ENCODE results near the gene NACC2.
A peak's percentile ranks its signal among the peaks of the same experiment; 100 is the strongest.

Gene NACC2

GRCh38 chr9:136090056-136090735 lies 4.9 kb downstream of the NACC2 start:
- Histone ChIP-seq H3K36me3 (ENCODE audit: control insufficient read depth in 1 of 2, insufficient read depth in 2 of 2, low read length in 2 of 2) (peaks cover 0 to 7% of the 10 kb centered on the region in 2 experiments), H2BK120ac (ENCODE audit: insufficient read depth, low read length, poor library complexity) (no peak overlapping the region), H3K23ac (ENCODE audit: low read length) (no peak overlapping the region), H3K27me3 (ENCODE audit: insufficient read depth, low read length) (no peaks in the 10 kb centered on the region), H3K9ac (ENCODE audit: low read length) (no peak overlapping the region), H3K4me1 (ENCODE audit: control insufficient read depth in 1 of 2, insufficient read depth in 2 of 2, low read length in 2 of 2) (peaks cover 24 to 25% of the 10 kb centered on the region in 2 experiments), H3K14ac (ENCODE audit: low read length) (no peak overlapping the region), H3K9me3 (ENCODE audit: insufficient read depth, low read depth, low read length) (no peaks in the 10 kb centered on the region), H4K12ac (ENCODE audit: low read depth, low read length) (no peak overlapping the region), H3K4ac (ENCODE audit: low read depth, low read length) (peak overlapping the region; percentile 35), H3K79me2 (ENCODE audit: control insufficient read depth, insufficient read depth, low read length, poor library complexity) (peaks cover 11% of the 10 kb centered on the region), H4K91ac (ENCODE audit: low read depth, low read length) (peak overlapping the region; percentile 48), H3K4me3 (ENCODE audit: low read depth, low read length) (no peak overlapping the region), H2BK12ac (ENCODE audit: low read length) (peak overlapping the region; percentile 37), H4K8ac (ENCODE audit: low read depth, low read length) (peak overlapping the region; percentile 9), H2AK5ac (ENCODE audit: low read length) (no peak overlapping the region), H3K18ac (ENCODE audit: low read length) (no peak overlapping the region), H2BK5ac (ENCODE audit: low read depth, low read length, poor library complexity) (no peak overlapping the region), H2AFZ (ENCODE audit: insufficient read depth, low read length, poor library complexity) (no peak overlapping the region), H3K4me2 (ENCODE audit: low read length) (no peak overlapping the region), H3K27ac (ENCODE audit: low read depth, low read length) (no peak overlapping the region), H3K79me1 (ENCODE audit: low read length) (peaks cover 21% of the 10 kb centered on the region)
- no CpG with 5 or more reads among the region's 9 CpGs for WGBS (ENCODE audit: extremely low coverage, insufficient coverage, insufficient read length)
- no peak for DNase-seq

GRCh38 chr9:136089697-136090045 lies 5.4 kb downstream of the NACC2 start:
- no peak overlapping the region for H4K8ac ChIP-seq (ENCODE audit: low read depth, low read length)
- no peak overlapping the region for H3K14ac ChIP-seq (ENCODE audit: low read length)
- H3K18ac ChIP-seq (ENCODE audit: low read length) = no peak overlapping the region
- H3K9ac ChIP-seq (ENCODE audit: low read length) = no peak overlapping the region
- H2BK12ac ChIP-seq (ENCODE audit: low read length) = no peak overlapping the region
- no peaks in the 10 kb centered on the region for H3K9me3 ChIP-seq (ENCODE audit: insufficient read depth, low read depth, low read length)
- no peak overlapping the region for H3K23ac ChIP-seq (ENCODE audit: low read length)
- H3K4ac ChIP-seq (ENCODE audit: low read depth, low read length) = no peak overlapping the region
- H3K36me3 ChIP-seq (ENCODE audit: control insufficient read depth in 1 of 2, insufficient read depth in 2 of 2, low read length in 2 of 2) = peaks cover 0 to 7% of the 10 kb centered on the region in 2 experiments
- H2BK120ac ChIP-seq (ENCODE audit: insufficient read depth, low read length, poor library complexity) = no peak overlapping the region
- peaks cover 20% of the 10 kb centered on the region for H3K79me1 ChIP-seq (ENCODE audit: low read length)
- H2AK5ac ChIP-seq (ENCODE audit: low read length) = no peak overlapping the region
- H3K27ac ChIP-seq (ENCODE audit: low read depth, low read length) = no peak overlapping the region
- no peak overlapping the region for H2AFZ ChIP-seq (ENCODE audit: insufficient read depth, low read length, poor library complexity)
- H3K4me2 ChIP-seq (ENCODE audit: low read length) = no peak overlapping the region
- no peak overlapping the region for H4K91ac ChIP-seq (ENCODE audit: low read depth, low read length)
- no peak overlapping the region for H3K4me3 ChIP-seq (ENCODE audit: low read depth, low read length)
- no peak overlapping the region for H2BK5ac ChIP-seq (ENCODE audit: low read depth, low read length, poor library complexity)
- peaks cover 24 to 25% of the 10 kb centered on the region in 2 experiments for H3K4me1 ChIP-seq (ENCODE audit: control insufficient read depth in 1 of 2, insufficient read depth in 2 of 2, low read length in 2 of 2)
- H3K27me3 ChIP-seq (ENCODE audit: insufficient read depth, low read length) = no peaks in the 10 kb centered on the region
- DNase-seq = no peak
- WGBS (ENCODE audit: extremely low coverage, insufficient coverage, insufficient read length) = no CpG with 5 or more reads among the region's 3 CpGs
- H3K79me2 ChIP-seq (ENCODE audit: control insufficient read depth, insufficient read depth, low read length, poor library complexity) = peaks cover 11% of the 10 kb centered on the region
- no peak overlapping the region for H4K12ac ChIP-seq (ENCODE audit: low read depth, low read length)

GRCh38 chr9:136088939-136089696 lies 6.0 kb downstream of the NACC2 start:
- H3K79me1 ChIP-seq (ENCODE audit: low read length) = peaks cover 15% of the 10 kb centered on the region
- WGBS (ENCODE audit: extremely low coverage, insufficient coverage, insufficient read length) = no CpG with 5 or more reads among the region's 22 CpGs

GRCh38 chr9:136088481-136088938 lies 6.6 kb downstream of the NACC2 start:
- Histone ChIP-seq H2AK5ac (ENCODE audit: low read length) (no peak overlapping the region), H3K36me3 (ENCODE audit: control insufficient read depth in 1 of 2, insufficient read depth in 2 of 2, low read length in 2 of 2) (peaks cover 5 to 7% of the 10 kb centered on the region in 2 experiments), H2AFZ (ENCODE audit: insufficient read depth, low read length, poor library complexity) (no peak overlapping the region)

More at GRCh38 chr9:136088939-136089696, 6.0 kb downstream of the NACC2 start:
- no peak overlapping the region for H3K9ac ChIP-seq (ENCODE audit: low read length)
- peaks cover 24 to 25% of the 10 kb centered on the region in 2 experiments for H3K4me1 ChIP-seq (ENCODE audit: control insufficient read depth in 1 of 2, insufficient read depth in 2 of 2, low read length in 2 of 2)
- no peak overlapping the region for H4K12ac ChIP-seq (ENCODE audit: low read depth, low read length)
- no peak overlapping the region for H3K18ac ChIP-seq (ENCODE audit: low read length)
- H3K4me3 ChIP-seq (ENCODE audit: low read depth, low read length) = no peak overlapping the region
- no peak overlapping the region for H2AFZ ChIP-seq (ENCODE audit: insufficient read depth, low read length, poor library complexity)
- no peak overlapping the region for H3K14ac ChIP-seq (ENCODE audit: low read length)
- peaks cover under 1 to 7% of the 10 kb centered on the region in 2 experiments for H3K36me3 ChIP-seq (ENCODE audit: control insufficient read depth in 1 of 2, insufficient read depth in 2 of 2, low read length in 2 of 2)
- H3K9me3 ChIP-seq (ENCODE audit: insufficient read depth, low read depth, low read length) = no peaks in the 10 kb centered on the region
- no peak overlapping the region for H3K27ac ChIP-seq (ENCODE audit: low read depth, low read length)
- no peaks in the 10 kb centered on the region for H3K27me3 ChIP-seq (ENCODE audit: insufficient read depth, low read length)
- H2BK5ac ChIP-seq (ENCODE audit: low read depth, low read length, poor library complexity) = no peak overlapping the region
- H3K4me2 ChIP-seq (ENCODE audit: low read length) = no peak overlapping the region
- no peak overlapping the region for H4K8ac ChIP-seq (ENCODE audit: low read depth, low read length)
- no peak overlapping the region for H2BK120ac ChIP-seq (ENCODE audit: insufficient read depth, low read length, poor library complexity)
- DNase-seq = peak in 1 of 2 donors; percentile 37
- H3K4ac ChIP-seq (ENCODE audit: low read depth, low read length) = no peak overlapping the region
- no peak overlapping the region for H2AK5ac ChIP-seq (ENCODE audit: low read length)
- H3K79me2 ChIP-seq (ENCODE audit: control insufficient read depth, insufficient read depth, low read length, poor library complexity) = peaks cover 6% of the 10 kb centered on the region
- H3K23ac ChIP-seq (ENCODE audit: low read length) = no peak overlapping the region
- no peak overlapping the region for H2BK12ac ChIP-seq (ENCODE audit: low read length)
- H4K91ac ChIP-seq (ENCODE audit: low read depth, low read length) = no peak overlapping the region

More at GRCh38 chr9:136088481-136088938, 6.6 kb downstream of the NACC2 start:
- H3K79me1 ChIP-seq (ENCODE audit: low read length) = peaks cover 12% of the 10 kb centered on the region
- no peak overlapping the region for H2BK12ac ChIP-seq (ENCODE audit: low read length)
- no peak overlapping the region for H3K4me3 ChIP-seq (ENCODE audit: low read depth, low read length)
- no peak overlapping the region for H3K23ac ChIP-seq (ENCODE audit: low read length)
- H3K4me1 ChIP-seq (ENCODE audit: control insufficient read depth in 1 of 2, insufficient read depth in 2 of 2, low read length in 2 of 2) = peaks cover 20 to 22% of the 10 kb centered on the region in 2 experiments
- no peak overlapping the region for H2BK5ac ChIP-seq (ENCODE audit: low read depth, low read length, poor library complexity)
- no peak overlapping the region for H3K14ac ChIP-seq (ENCODE audit: low read length)
- DNase-seq = no peak
- H4K8ac ChIP-seq (ENCODE audit: low read depth, low read length) = no peak overlapping the region
- no peaks in the 10 kb centered on the region for H3K9me3 ChIP-seq (ENCODE audit: insufficient read depth, low read depth, low read length)
- H3K27ac ChIP-seq (ENCODE audit: low read depth, low read length) = no peak overlapping the region
- no peak overlapping the region for H3K4me2 ChIP-seq (ENCODE audit: low read length)
- peaks cover 4% of the 10 kb centered on the region for H3K79me2 ChIP-seq (ENCODE audit: control insufficient read depth, insufficient read depth, low read length, poor library complexity)
- no peak overlapping the region for H3K18ac ChIP-seq (ENCODE audit: low read length)
- no peaks in the 10 kb centered on the region for H3K27me3 ChIP-seq (ENCODE audit: insufficient read depth, low read length)
- no peak overlapping the region for H4K91ac ChIP-seq (ENCODE audit: low read depth, low read length)
- H2BK120ac ChIP-seq (ENCODE audit: insufficient read depth, low read length, poor library complexity) = no peak overlapping the region
- H3K9ac ChIP-seq (ENCODE audit: low read length) = no peak overlapping the region
- no peak overlapping the region for H3K4ac ChIP-seq (ENCODE audit: low read depth, low read length)
- H4K12ac ChIP-seq (ENCODE audit: low read depth, low read length) = no peak overlapping the region
- no CpG with 5 or more reads among the region's 15 CpGs for WGBS (ENCODE audit: extremely low coverage, insufficient coverage, insufficient read length)

Data from trophoblast cell (in vitro differentiated cells and primary cell).